Fibroblast of skin of abdomen (primary cell): ENCODE measurements around the gene ARMH3.
A peak's percentile ranks its signal among the peaks of the same experiment; 100 is the strongest.

ENCODE experiments used
- DNase-seq: peaks from one replicate; pipeline ENCODE4 v3.0.0-alpha.2; 2013

Gene ARMH3

DNA sequence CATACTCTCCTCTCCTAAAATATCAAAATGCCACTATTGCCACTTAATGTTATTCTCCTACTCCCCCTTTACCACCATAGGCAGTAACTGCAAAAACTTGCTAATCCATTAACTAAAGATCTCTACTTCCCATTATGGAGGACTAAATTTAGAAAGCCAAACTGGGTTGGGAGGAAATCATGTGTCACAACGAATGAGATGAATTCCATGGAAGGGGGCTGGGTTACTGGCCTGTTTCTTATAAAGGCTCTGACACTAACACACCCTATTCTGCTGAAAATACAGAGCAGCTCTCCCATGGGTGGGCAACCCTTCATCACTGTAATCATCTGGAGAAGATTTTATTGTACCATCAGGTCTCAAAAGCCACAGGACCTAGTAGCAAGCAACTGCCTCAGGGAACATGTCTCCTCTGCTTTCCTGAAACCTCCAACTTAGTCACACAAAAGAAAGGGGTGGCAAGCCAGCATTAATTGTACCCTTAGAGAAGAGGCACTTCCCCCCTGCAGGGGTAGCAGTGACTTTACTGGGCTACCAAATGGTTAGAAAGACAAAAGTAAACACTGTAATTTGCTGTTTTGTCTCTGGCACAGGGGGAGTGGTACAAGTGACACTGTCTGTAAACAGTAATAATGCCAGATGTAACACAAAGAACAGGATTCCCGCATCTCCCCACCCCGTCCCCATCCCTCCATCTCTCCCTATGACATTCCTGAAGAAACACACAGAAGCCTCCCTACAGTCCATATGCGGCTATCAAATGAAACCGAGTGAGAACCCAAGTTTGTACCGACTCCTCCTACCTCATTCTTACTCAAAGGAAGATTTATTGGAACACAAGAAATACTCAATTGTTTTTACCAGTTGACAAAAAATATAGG, 81.6 kb downstream of the ARMH3 start:
- peak; percentile 18 for DNase-seq

DNA sequence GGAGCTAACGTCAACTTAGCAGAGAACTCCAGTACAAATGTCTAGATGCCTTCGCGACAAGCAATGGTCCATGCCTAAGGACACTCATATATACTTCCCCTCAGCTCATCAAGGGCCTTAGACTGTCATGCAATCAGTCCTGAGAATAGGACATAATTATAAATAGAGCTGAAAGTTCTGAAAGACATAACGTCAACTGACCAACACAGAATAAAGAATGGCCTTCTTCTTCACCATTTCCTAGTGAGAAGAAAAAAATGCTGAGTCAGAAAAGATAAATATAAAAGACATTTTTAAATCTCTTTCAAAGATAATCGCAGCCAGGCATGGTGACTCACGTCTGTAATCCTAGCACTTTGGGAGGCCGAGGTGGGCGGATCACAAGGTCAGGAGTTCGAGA, 83.2 kb downstream of the ARMH3 start:
- DNase-seq: no peak

DNA sequence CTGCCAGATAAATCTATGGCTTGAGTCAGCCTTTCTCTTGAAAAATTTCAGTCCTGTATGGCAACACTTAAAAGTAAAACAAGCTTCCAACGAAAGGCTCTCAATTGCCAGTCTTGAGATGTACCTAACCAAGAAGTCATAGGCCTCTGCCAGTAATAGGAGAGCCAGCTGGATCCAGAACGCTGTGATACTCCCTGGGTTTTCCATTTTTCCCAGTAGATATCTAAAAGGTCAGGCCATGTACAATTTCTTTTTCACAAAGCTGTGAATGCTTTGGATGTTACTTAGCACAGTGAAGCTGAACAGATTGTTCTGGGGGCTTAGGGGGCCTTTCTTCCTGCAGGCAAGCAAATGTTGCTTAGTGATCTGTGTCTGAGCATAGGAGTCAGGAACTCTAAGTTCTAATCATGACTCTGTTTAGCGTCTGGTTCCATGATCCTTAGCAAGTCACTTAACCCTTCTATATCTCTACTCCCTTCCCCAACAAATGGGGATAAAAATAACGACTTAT, 86.5 kb downstream of the ARMH3 start:
- DNase-seq: no peak

DNA sequence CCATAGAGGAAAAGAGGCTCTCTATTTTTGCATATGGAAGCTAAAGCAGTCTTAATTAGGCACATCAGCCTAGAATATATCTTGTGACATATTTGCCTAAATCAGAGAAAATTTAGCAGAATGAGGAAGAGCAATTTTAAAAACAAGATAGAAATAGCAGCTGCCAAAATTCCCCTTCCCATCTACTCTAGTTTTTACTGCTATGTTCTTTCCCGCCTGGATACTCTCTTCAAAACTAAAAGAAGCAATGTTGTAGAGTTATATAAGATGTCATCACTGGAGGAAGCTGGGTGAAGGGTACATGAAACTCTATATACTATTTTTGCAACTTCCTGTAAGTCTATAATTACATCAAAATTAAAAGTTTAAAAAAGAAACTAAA, 87.0 kb downstream of the ARMH3 start:
- no peak for DNase-seq

DNA sequence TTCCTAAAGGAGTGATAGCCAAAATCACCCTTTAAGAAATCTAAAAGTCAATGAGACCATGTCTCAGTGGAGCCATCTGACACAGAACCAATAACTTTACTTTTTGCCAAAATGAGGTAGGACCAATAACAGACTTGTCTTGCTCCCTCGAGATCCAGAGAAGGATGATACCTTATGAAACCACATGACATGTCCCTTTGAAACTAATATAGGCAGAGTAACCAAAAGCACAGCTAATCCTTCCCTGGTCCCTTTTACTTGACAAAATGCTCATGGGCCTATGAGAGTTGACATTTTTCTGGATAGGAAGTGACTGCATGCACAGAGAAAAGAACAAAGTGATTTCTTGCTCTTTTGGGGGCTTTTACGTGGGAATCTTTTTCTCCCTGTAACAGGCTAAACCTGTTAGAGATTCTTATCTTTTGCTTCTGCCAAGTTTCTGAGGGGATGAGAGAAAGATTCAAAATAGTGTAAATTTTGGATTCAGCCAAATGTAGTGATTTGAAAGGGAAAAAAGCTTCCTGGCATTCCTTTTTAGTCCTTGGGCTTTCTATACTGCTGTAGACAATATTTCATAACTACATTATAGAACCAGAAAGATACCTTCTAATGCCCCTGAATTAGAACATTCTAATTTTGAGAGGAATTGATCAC, 87.6 kb downstream of the ARMH3 start:
- DNase-seq: no peak

DNA sequence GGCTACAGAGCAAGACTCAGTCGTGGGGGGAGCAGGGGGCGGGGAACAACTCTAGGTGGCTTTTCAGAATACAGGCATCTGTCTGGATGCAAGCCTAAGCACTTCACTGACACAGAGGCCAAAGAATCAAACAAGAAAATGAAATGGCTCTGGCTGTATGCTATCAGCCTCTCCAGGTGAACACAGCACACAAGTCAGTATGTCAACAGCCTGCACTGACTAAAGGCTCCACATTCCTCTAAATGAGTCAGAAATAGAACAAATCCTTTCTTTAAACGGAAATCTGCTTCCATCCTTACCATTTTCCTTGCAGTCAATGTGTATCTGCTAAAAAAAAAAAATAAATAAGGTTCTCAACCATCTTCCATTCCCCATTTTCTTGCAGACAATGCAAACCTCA, 88.3 kb downstream of the ARMH3 start:
- peak; percentile 31 for DNase-seq

DNA sequence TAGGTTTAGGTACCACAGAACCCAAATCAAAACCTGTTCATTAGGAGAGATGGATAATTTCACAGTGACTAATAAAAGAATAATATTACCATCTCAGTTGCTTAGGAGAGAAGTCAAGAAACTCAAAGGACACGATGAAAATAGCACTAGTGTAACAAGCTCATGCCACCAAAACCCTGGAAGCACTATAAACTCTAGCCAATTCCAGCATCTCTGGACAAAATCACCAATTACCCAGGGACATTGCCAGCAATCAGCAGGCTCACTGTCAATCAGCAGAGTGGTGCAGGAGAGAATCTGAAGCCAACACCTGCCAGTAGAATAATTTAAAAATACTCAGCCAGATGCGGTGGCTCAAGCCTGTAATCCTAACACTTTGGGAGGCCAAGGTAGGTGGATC, 88.9 kb downstream of the ARMH3 start:
- no peak for DNase-seq

DNA sequence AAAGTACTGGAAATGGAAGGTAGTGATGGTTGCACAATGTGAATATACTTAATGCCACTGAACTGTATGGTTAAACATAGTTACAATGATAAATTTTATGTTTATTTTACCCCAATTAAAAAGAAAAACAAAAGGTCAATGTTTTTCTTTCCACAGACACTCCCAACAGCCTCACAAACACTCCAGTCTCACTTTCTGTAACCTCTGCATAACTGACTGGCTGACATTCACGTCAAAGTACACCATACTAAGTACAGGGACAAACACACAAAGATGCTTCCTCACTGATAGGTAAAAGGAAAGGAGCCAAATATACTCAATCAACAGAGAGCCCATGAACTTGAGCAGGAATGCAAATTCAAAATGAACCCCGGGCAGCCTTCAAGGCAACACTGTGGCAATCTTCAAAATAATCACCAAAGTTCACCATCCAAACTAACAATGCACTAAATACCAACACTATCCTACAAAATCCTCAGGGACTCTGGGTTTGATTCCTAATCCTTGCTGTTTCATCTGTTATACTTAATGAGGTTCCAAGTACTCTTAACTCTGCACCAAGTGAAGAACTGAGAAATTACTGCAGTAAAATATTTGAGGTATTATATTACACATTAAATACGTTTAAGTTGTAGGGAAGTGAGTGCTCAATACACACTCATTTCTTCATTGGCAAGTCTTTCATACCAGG, 90.8 kb downstream of the ARMH3 start:
- DNase-seq: no peak

DNA sequence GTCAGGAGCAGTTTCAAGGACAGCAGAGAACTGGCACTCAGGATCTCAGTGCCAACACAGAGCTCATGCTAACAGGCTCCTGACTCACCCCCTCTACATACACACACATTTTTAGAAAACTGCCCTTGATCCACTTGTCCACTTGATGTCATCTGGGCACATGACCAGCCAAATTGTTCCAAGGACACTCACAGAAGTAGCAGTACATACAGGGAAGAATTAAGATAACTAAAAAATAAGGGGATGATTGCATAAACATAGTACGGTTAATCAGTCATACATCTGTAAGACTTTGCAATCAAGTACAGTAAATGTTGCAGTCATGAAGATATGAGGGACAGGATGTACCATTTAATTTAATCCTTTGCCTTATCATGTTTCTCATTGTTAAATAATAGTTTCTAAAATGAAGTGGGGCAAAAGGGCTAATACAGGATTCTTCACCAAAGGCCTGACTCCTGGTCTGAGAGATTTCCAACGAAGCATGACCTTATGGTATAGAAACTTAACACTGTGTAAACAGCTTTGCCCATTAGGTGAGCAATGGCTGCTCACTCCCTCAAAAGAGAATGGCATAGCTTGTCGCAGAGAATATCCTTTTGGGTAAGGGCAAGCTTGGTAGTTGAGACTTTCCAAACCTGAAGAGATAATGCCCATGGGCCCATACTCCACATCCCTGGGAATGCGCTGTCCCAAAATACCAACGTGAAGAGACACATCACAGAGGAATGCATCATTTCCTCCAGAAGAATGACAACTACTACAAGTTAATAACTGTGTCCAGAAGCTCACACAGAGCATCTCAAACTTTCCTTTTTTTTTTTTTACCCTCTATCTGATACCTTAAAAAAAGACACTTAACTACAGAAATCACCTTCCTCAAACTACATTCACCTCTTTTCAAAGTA, 94.1 kb downstream of the ARMH3 start:
- DNase-seq: peak; percentile 54

DNA sequence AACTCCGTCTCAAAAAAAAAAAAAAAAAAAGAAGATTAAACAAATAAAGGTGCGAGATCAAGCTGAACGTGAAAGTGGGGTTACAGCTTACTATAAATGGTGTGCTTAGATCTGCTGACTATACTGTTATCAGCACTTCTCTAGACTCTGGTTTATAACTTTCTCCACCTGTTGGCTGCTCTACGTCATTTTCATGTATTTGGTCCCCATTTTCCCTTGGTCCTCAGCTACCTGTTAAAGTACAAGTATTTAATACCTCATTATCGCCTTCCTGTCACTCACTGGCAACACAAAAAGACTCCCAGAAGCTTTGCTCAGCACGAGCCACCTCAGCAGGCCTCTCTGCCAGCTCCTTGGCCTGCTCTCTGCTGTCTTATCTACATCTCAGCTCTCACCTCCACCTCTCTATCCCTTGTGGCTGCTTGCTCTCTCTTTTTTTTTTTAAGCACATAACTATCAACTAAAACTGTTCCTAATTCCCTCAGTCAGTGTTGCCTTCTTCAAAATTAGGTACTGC, 95.0 kb downstream of the ARMH3 start:
- no peak for DNase-seq

DNA sequence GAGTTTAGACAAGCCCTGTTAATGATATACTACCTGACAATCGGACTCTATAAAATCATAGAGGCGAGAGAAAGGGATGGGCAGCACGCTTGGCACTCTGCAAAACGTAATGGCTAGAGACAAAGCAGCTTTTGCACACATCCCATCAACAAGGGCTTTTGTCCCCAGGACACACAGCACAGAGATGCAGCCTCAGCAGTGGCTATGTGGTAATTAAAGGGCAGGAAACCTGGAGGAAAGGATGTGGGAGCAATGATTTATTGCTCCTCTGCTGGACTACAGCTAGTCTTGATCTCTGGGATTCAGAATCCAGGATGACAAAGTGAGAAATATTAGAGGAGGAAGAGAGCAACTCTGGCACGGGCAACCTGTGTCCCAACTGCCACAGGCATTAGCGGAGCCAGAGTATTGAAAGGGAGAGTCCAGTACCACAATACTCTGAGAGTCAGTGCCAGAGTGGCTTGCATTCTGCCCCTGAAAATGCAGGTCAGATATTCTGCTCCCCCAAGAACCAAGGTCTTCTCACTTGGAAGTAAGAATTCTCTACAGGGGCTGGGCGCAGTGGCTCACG, 96.5 kb downstream of the ARMH3 start:
- no peak for DNase-seq

DNA sequence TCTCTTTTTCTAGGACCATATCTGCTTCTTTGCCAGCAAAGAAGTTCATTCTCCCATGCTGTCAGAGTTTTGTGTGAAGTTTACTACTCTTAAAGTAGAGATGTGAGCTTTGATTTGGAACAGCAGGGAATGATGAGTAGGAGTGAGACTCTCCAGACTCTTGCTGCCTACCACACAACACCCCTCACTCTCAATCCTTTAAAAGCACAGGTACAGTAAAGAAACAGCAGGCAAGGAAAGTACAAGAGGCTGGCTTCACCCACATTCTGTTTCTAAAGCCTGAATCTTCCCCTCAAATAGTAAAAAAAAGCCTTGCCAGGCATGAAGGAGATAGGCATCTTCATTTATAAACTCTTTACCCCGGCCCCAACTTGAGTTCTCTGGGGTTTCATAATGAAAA, 97.3 kb downstream of the ARMH3 start:
- no peak for DNase-seq

DNA sequence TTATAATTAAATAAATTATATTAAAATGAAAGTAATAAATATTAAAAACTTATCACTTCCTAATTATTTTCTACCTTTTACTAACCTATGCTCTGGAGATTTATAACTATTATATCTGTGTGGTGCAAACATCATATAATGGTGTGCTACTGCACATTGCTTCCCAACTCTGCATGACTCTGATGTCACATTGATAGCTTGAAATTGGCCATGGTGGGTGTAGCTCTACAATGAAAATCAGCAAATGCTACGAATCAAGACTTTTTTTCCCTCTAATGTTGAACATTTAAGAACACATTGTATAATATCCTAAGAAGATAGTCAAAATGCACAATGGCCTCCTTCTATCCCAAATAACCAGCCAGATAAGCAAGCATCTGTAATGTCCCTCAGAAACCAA, 99.1 kb downstream of the ARMH3 start:
- DNase-seq: no peak

DNA sequence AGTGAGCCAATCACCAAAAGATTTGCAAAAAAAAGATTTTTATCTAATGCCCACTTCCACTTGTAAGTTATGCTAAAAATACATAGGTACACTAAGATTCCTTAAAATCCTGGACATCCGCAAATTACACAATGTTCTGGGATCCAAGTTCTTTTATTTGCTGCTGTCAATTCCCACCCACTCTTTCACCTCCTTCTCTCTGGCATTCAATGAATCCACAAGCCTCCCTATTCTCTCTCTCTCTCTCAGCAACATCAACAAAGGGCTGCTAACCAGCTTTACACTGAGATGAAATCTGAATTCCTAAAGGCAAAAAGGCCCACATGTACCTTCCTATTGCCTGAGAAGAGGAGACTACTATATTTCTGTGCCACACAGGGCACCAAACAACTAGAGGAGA, 99.9 kb downstream of the ARMH3 start:
- DNase-seq: no peak

DNA sequence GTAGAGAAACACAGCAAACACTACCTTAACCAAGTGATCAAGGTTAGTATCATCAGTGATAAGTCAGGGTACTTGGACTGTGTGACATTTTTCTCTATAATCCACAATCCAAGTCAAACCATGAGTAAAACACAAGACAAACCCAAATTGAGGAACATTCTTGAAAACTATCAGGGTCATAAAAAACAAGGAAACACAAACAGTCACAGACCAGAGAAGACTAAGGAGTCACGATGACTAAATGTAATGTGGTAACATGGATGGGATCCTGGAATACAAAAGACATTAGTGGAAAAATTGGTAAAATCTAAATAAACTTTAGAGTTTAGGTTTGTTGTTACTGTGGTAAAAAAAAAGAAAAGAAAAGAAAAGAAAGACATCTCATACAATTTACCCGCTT, 103.8 kb downstream of the ARMH3 start:
- no peak for DNase-seq

DNA sequence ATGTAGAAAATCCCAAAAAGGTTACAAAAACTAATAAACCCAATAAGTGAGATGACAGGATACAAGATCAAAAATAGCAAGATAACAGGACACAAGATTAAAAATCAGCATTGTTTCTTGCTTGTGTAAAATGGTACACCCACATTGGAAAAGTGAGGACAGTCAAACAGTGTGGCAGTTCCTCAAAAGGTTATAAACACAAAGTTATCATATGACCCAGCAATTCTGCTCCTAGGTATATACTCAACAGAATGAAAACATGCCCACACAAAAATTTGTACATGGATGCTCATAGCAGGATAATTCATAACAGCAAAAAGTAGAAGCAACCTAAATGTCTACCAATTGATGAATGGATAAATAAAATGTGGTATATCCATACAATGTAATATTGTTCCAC, 105.8 kb downstream of the ARMH3 start:
- DNase-seq: no peak

DNA sequence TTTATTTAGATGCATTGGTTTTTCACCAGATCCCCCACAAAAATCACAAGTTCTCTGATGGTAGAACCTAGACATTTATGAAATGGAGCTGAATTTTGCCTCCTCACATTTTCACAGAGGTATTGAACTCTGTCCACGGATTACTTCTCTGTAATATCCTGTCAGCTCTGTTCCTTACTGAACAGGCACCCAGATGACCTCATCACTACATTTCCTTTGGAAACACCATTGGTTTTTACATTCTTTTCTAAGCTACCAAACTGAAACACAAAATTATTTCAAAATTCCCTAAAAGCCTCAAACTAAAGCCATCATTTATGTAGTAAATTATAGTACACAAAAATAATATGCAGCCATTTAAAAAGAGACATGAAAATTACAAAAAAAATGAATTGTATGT, 114.1 kb downstream of the ARMH3 start:
- peak; percentile 48 for DNase-seq

DNA sequence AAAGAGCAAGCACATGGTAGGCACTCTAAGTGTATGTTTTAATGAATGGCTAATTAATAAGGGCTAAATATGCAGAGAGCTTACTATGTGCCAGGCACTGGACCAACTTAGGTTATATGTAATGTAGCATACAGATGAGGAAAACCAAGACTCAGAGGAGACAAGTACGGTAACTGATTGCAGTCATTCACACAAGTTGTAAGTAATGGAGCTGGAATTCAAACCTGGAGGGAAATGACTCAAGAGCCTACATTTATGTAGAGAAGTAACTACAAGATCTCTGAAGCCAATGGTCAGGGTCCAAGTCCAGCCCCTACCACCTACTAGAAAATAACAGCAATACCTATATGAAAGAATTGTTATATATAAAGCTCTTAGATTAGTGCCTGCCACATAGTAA, 115.1 kb downstream of the ARMH3 start:
- DNase-seq: peak; percentile 36

DNA sequence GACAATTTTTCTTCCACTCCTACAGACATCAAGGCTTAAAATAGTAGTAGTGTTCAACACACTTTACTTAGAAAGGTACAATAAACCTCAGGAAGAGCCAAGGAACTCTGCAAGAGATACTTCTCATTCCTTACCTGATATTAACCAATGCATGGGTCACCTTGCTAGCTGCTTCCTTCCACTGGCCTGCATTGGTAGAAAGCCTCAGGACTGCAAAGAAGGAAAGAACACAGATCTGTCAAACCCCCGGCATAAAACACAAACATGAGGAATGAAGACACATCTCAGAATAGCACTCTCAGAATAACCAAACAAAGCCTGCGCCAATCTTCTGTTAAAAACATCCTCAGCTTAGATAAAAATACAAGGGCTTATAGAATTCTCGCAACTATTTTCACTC, 116.2 kb downstream of the ARMH3 start:
- DNase-seq: no peak

DNA sequence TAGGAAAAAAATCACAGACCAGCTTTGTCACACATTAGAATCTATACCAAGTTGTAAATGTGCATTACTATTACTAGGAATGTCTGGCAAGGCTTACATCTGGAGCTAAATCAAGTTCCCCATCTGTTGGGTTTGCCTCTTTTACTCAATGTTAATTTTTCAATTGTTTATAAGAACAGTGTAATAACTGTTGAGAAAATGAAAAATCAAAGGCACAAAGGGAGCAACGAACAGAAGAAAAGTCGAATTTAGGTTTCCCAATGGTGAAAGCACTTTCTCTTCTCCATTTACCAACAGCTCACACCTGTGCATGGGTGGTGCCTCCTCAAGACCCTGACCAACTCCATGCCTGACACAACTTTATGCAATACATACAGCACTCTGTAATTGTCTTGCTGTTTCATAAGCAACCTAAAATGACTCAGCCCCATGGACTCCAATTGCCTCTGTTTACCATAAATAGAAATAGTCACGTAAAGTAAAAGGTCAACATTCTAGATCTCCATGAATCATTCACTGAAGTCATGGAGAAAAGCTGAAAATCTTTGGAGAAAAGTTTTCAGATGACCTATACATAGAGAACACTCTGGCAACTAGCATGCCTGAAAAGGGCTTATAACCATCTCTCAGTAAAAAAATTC, 116.8 kb downstream of the ARMH3 start:
- peak; percentile 91 for DNase-seq

DNA sequence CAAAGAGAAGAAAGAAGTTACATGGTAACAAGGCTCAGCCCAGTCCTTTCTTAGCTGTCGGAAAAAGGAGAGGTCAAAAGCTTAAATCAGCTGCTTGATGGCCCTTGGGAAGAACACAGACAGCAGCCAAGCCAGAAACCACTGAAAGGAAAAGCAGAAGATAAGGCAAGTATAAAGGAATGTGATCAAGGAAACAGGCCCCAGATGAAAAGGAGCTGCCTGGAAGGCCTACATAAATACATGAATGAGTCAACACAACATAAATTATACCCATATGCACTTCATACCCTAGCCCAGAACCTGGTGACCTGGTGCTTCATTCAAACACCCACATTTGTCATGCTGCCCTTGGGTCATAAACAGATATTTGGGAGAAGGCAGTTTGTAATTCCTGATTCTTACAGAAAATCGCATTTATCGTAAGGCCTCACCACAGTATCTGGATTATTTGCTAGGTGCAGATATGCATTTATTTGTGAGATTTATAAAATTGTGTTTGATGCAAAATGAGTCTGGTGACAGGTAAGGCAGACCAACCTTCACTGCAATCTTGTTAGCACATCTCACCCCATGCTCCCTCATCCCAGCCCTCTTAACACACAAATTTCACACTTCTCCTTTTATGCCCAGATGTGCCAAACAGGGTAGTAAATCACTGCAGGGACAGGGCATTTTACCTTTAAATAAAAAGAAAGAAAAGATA, 117.5 kb downstream of the ARMH3 start:
- peak; percentile 87 for DNase-seq
